GM18867 (cell line): ENCODE results near the gene KIT.

ENCODE experiments used
- ATAC-seq: cut with Tn5 transposase; IDR thresholded peaks from one replicate; pipeline ENCODE4 v1.9.1; 2021; ENCODE audit warnings: mild to moderate bottlenecking, moderate library complexity; ENCODE audit not compliant: unreplicated experiment

The KIT gene

GRCh38 chr4:54742636-54743399 is 85.1 kb downstream of the KIT start:
- no peak for ATAC-seq

GRCh38 chr4:54743562-54743961 is 85.8 kb downstream of the KIT start:
- ATAC-seq = no peak

- no peak for ATAC-seq
Measured at GRCh38 chr4:54744487-54744886, 86.7 kb downstream of the KIT start.

GRCh38 chr4:54745031-54745770 is 87.4 kb downstream of the KIT start:
- no peak for ATAC-seq

- peak; percentile 63 for ATAC-seq
Measured at GRCh38 chr4:54746218-54746617, 88.5 kb downstream of the KIT start.

- no peak for ATAC-seq
Measured at GRCh38 chr4:54750341-54750740, 92.6 kb downstream of the KIT start.

GRCh38 chr4:54754394-54754793 is 96.6 kb downstream of the KIT start:
- no peak for ATAC-seq

GRCh38 chr4:54764476-54764875 is 106.7 kb downstream of the KIT start:
- no peak for ATAC-seq

GRCh38 chr4:54767376-54767775 is 109.6 kb downstream of the KIT start:
- ATAC-seq = no peak

GRCh38 chr4:54773022-54773421 is 115.3 kb downstream of the KIT start:
- no peak for ATAC-seq

- ATAC-seq = no peak
Measured at GRCh38 chr4:54779036-54779435, 121.3 kb downstream of the KIT start.

- ATAC-seq = no peak
Measured at GRCh38 chr4:54779476-54780148, 121.9 kb downstream of the KIT start.

GRCh38 chr4:54780149-54780495 is 122.4 kb downstream of the KIT start:
- ATAC-seq = no peak

- ATAC-seq = no peak
Measured at GRCh38 chr4:54781756-54782155, 124.0 kb downstream of the KIT start.

GRCh38 chr4:54783402-54784110 is 125.8 kb downstream of the KIT start:
- no peak for ATAC-seq

- no peak for ATAC-seq
Measured at GRCh38 chr4:54784161-54784671, 126.5 kb downstream of the KIT start.
